Karpas-422 (cell line): ENCODE data around the gene EFNA5. TPM values are rescaled to one million over a fixed set of nuclear protein-coding genes. Genes with fewer than 3 reads are reported as not detected.
"Not testable (repeated sequence)": the region's sequence is repeated elsewhere in the genome, so short reads cannot be mapped to it uniquely, and the experiment has no call there.

ENCODE experiments used
- DNase-seq: peaks from one replicate; pipeline ENCODE4 v3.0.0-alpha.2; 2015
- H2AFZ ChIP-seq: fragments of 200-600 bp; sonication (generic); 2 replicates; pipeline ENCODE4 v1.6.1; 2014; ENCODE audit warnings: antibody characterized with exemption, low read length, mixed read lengths
- H3K27ac ChIP-seq: fragments of 200-600 bp; sonication (generic); 2 replicates; pipeline ENCODE4 v1.5.1; 2014; ENCODE audit warnings: mild to moderate bottlenecking, low read length, moderate library complexity
- H3K27me3 ChIP-seq: fragments of 200-600 bp; sonication (generic); 2 replicates; pipeline ENCODE4 v1.6.1; 2014; ENCODE audit warnings: low read length, mixed read lengths
- H3K36me3 ChIP-seq: fragments of 200-600 bp; sonication (generic); 2 replicates; pipeline ENCODE4 v1.6.1; 2014; ENCODE audit warnings: low read length, mixed read lengths; ENCODE audit not compliant: insufficient read depth
- H3K4me1 ChIP-seq: fragments of 200-600 bp; sonication (generic); 2 replicates; pipeline ENCODE4 v1.6.1; 2014; ENCODE audit warnings: mild to moderate bottlenecking, low read length, mixed read lengths
- H3K4me2 ChIP-seq: fragments of 200-600 bp; sonication (generic); 2 replicates; pipeline ENCODE4 v1.6.1; 2014; ENCODE audit warnings: low read length, low read depth, mild to moderate bottlenecking; ENCODE audit not compliant: poor library complexity, severe bottlenecking
- H3K4me3 ChIP-seq: fragments of 200-600 bp; sonication (generic); 2 replicates; pipeline ENCODE4 v1.5.1; 2014; ENCODE audit warnings: mild to moderate bottlenecking, antibody characterized with exemption, low read length, mixed read lengths
- H3K79me2 ChIP-seq: fragments of 200-600 bp; sonication (generic); 2 replicates; pipeline ENCODE4 v1.6.1; 2014; ENCODE audit warnings: mild to moderate bottlenecking, low read length, mixed read lengths
- H3K9ac ChIP-seq: fragments of 200-600 bp; sonication (generic); 2 replicates; pipeline ENCODE4 v1.6.0; 2014; ENCODE audit warnings: low read length
- H3K9me2 ChIP-seq: fragments of 200-600 bp; sonication (generic), shearing (Covaris generic); replicated peaks from 2 replicates; pipeline ENCODE4 v1.6.0; 2014; ENCODE audit warnings: mild to moderate bottlenecking, low read length, moderate library complexity; ENCODE audit not compliant: insufficient read depth
- H3K9me3 ChIP-seq: fragments of 300-700, 200-600 bp; sonication (generic); 2 replicates; pipeline ENCODE4 v1.6.1; 2014; ENCODE audit warnings: low read length, mixed read lengths
- H4K20me1 ChIP-seq: fragments of 200-600 bp; sonication (generic); 2 replicates; pipeline ENCODE4 v1.6.1; 2014; ENCODE audit warnings: mild to moderate bottlenecking, antibody characterized with exemption, low read length, low read depth; ENCODE audit not compliant: insufficient read depth
- total RNA-seq: library from RNA; depleted of rRNA; stranded (reverse); fragments of >200 nt; shearing (Covaris generic); gene quantifications from 2 replicates; pipeline ENCODE4 v1.2.3, GENCODE V29; 2014; ENCODE audit warnings: low replicate concordance

The EFNA5 gene
- total RNA-seq, 1 experiment from 2014 or later: not detected

- Histone ChIP-seq H3K79me2 (no peaks in the 10 kb centered on the region), H3K9me3 (no peaks in the 10 kb centered on the region), H4K20me1 (no peaks in the 10 kb centered on the region), H3K9ac (no peak overlapping the region), H3K4me2 (no peak overlapping the region), H3K9me2 (no peaks in the 10 kb centered on the region), H3K27ac (no peak overlapping the region), H2AFZ (no peak overlapping the region), H3K4me1 (no peaks in the 10 kb centered on the region), H3K4me3 (no peak overlapping the region), H3K36me3 (no peaks in the 10 kb centered on the region), H3K27me3 (no peaks in the 10 kb centered on the region)
- no peak for DNase-seq
These were observed 226.4 kb downstream of the EFNA5 start for GRCh38 chr5:107444300-107444699.

- Histone ChIP-seq H3K9ac (no peak overlapping the region), H3K27ac (no peak overlapping the region), H2AFZ (no peak overlapping the region), H3K79me2 (no peaks in the 10 kb centered on the region), H4K20me1 (no peaks in the 10 kb centered on the region), H3K4me2 (no peak overlapping the region), H3K4me3 (no peak overlapping the region), H3K9me2 (no peaks in the 10 kb centered on the region), H3K27me3 (no peaks in the 10 kb centered on the region), H3K9me3 (no peaks in the 10 kb centered on the region), H3K4me1 (no peaks in the 10 kb centered on the region), H3K36me3 (no peaks in the 10 kb centered on the region)
- DNase-seq: no peak
These were observed 226.8 kb downstream of the EFNA5 start for GRCh38 chr5:107443897-107444296.

GRCh38 chr5:107442452-107442851, 228.3 kb downstream of the EFNA5 start:
- H4K20me1 ChIP-seq: no peaks in the 10 kb centered on the region
- no peaks in the 10 kb centered on the region for H3K9me2 ChIP-seq
- no peaks in the 10 kb centered on the region for H3K27me3 ChIP-seq
- no peaks in the 10 kb centered on the region for H3K4me1 ChIP-seq
- no peak overlapping the region for H3K4me3 ChIP-seq
- H3K79me2 ChIP-seq: no peaks in the 10 kb centered on the region
- H3K4me2 ChIP-seq: no peak overlapping the region
- no peak for DNase-seq
- H3K9ac ChIP-seq: no peak overlapping the region
- no peak overlapping the region for H2AFZ ChIP-seq
- no peaks in the 10 kb centered on the region for H3K36me3 ChIP-seq
- no peaks in the 10 kb centered on the region for H3K9me3 ChIP-seq
- no peak overlapping the region for H3K27ac ChIP-seq

- Histone ChIP-seq H3K27me3 (no peaks in the 10 kb centered on the region), H3K79me2 (no peaks in the 10 kb centered on the region), H3K4me3 (no peak overlapping the region), H3K36me3 (no peaks in the 10 kb centered on the region), H3K4me2 (no peak overlapping the region), H3K4me1 (no peaks in the 10 kb centered on the region), H3K9me2 (no peaks in the 10 kb centered on the region), H3K9me3 (no peaks in the 10 kb centered on the region), H4K20me1 (no peaks in the 10 kb centered on the region), H3K27ac (no peak overlapping the region), H2AFZ (no peak overlapping the region), H3K9ac (no peak overlapping the region)
- no peak for DNase-seq
These were observed 230.9 kb downstream of the EFNA5 start for GRCh38 chr5:107439832-107440231.

GRCh38 chr5:107437986-107438510, 232.7 kb downstream of the EFNA5 start:
- Histone ChIP-seq H4K20me1 (no peaks in the 10 kb centered on the region), H3K9me3 (no peaks in the 10 kb centered on the region), H3K4me2 (no peak overlapping the region), H3K4me1 (no peaks in the 10 kb centered on the region), H3K27me3 (no peaks in the 10 kb centered on the region), H3K9ac (no peak overlapping the region), H3K27ac (no peak overlapping the region), H3K79me2 (no peaks in the 10 kb centered on the region), H3K9me2 (no peaks in the 10 kb centered on the region), H3K4me3 (no peak overlapping the region), H2AFZ (no peak overlapping the region), H3K36me3 (no peaks in the 10 kb centered on the region)
- DNase-seq: no peak

- H3K4me3 ChIP-seq: no peak overlapping the region
- H2AFZ ChIP-seq: no peak overlapping the region
- no peak overlapping the region for H3K4me2 ChIP-seq
- DNase-seq: no peak
- H3K27ac ChIP-seq: no peak overlapping the region
- H3K4me1 ChIP-seq: no peaks in the 10 kb centered on the region
- H3K79me2 ChIP-seq: no peaks in the 10 kb centered on the region
- H3K9me2 ChIP-seq: no peaks in the 10 kb centered on the region
- no peaks in the 10 kb centered on the region for H4K20me1 ChIP-seq
- H3K9me3 ChIP-seq: no peaks in the 10 kb centered on the region
- no peak overlapping the region for H3K9ac ChIP-seq
- no peaks in the 10 kb centered on the region for H3K27me3 ChIP-seq
- no peaks in the 10 kb centered on the region for H3K36me3 ChIP-seq
These were observed 233.6 kb downstream of the EFNA5 start for GRCh38 chr5:107437154-107437553.

GRCh38 chr5:107436201-107436600, 234.5 kb downstream of the EFNA5 start:
- Histone ChIP-seq H3K9me3 (no peaks in the 10 kb centered on the region), H4K20me1 (no peaks in the 10 kb centered on the region), H3K27me3 (no peaks in the 10 kb centered on the region), H3K27ac (no peak overlapping the region), H3K4me1 (no peaks in the 10 kb centered on the region), H3K9ac (no peak overlapping the region), H3K36me3 (no peaks in the 10 kb centered on the region), H3K79me2 (no peaks in the 10 kb centered on the region), H3K4me2 (no peak overlapping the region), H3K9me2 (no peaks in the 10 kb centered on the region), H3K4me3 (no peak overlapping the region), H2AFZ (no peak overlapping the region)
- DNase-seq: no peak

GRCh38 chr5:107435061-107435460, 235.7 kb downstream of the EFNA5 start:
- no peaks in the 10 kb centered on the region for H3K27me3 ChIP-seq
- no peak for DNase-seq
- no peaks in the 10 kb centered on the region for H3K9me3 ChIP-seq
- no peaks in the 10 kb centered on the region for H4K20me1 ChIP-seq
- no peaks in the 10 kb centered on the region for H3K4me1 ChIP-seq
- no peaks in the 10 kb centered on the region for H3K36me3 ChIP-seq
- H3K9me2 ChIP-seq: no peaks in the 10 kb centered on the region
- H3K79me2 ChIP-seq: no peaks in the 10 kb centered on the region
- H3K27ac ChIP-seq: no peak overlapping the region
- no peak overlapping the region for H2AFZ ChIP-seq
- no peak overlapping the region for H3K9ac ChIP-seq
- no peak overlapping the region for H3K4me2 ChIP-seq
- H3K4me3 ChIP-seq: no peak overlapping the region

GRCh38 chr5:107433646-107434045, 237.1 kb downstream of the EFNA5 start:
- H3K36me3 ChIP-seq, H3K27ac ChIP-seq, H2AFZ ChIP-seq, H3K4me1 ChIP-seq, DNase-seq, H3K9ac ChIP-seq, H3K4me2 ChIP-seq, H4K20me1 ChIP-seq, H3K9me2 ChIP-seq, H3K79me2 ChIP-seq, H3K4me3 ChIP-seq, H3K27me3 ChIP-seq, H3K9me3 ChIP-seq: not testable (repeated sequence)
